HG02938 (cell line): ENCODE measurements around the gene FEV.

Source experiments
- ATAC-seq: cut with Tn5 transposase; IDR thresholded peaks from one replicate; pipeline ENCODE4 v1.9.1; 2021; ENCODE audit warnings: mild to moderate bottlenecking, moderate library complexity; ENCODE audit not compliant: unreplicated experiment

The FEV gene

GRCh38 chr2:218985021-218985324 is at the start of gene FEV:
Gene FEV, minus strand, starts transcription at chr2:218985184. Its CDS starts 109 bp downstream, at chr2:218985075.
- ATAC-seq: no peak

- ATAC-seq: no peak
Observed at GRCh38 chr2:219032051-219032745, 47.2 kb upstream of the FEV start.

DNA sequence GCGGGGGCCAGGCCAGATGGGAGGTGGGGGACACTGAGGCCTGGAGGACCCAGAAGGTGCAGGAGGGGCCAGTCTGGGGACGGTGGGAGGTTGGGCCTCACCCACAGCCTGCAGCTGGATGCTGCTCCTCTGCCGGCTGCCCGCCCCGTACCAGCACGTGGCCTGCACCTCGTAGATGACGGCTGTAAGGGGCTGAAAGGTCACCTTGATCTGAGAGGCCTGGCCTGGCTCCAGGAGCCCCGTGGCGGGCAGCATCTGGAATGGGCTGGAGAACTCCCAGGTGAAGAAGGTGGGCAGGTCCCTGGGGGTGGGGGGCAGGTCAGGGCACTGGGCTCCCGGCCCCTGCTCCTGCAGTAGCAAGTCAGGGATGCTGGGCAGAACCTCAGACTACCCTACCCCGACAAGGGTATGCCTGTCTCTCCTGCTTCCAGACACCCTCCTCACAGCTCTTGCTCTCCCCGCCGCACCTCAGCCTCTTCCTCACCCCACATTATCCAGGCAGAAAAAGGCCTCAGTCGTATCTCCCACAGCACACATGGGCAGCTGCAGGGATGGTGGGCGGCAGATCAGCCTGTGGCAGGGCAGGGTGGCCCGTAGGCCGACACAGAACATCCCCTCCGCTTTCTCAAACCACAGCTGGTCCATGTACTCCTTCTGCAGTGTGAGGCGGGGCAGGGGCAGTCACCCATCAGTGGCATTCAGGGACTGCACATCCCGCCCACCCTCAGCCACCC is 46.2 kb upstream of the FEV start:
- ATAC-seq: no peak

DNA sequence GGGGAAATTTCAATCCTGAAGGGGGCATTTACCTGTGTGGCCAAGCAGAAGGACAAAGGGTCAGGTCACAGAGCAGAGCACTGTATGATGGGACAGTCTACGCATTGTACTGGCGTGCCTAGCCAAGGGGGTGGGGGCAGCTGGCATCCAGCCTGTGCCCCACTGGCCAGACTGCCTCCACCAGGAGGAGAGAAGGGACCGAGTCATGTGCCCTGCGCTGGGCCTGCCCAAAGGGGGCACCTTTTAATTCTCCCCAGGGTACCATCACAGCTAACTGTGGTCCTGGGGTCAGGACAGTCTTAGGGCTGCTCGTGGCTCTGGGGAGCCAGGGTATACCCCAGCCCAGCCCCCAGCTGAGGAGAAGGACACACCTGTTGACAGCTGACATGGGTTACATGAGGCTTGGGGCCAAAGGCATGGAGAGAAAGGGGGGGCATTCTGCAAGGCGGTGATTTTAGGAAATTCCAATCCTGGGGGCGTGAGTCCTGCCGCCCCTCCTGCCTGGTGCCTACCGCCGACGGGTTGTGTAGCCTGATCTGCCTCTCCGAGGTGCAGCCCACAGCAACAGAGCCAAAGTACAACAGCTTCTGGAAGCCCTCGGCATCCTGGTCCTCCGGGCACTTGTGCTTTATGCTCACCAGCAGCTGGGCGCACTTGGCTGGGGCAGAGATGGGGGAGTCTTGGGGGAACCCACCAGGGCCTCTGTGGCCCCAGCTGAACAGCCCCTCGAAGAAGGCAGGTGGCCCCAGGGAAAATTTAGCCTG is 45.4 kb upstream of the FEV start:
- no peak for ATAC-seq

DNA sequence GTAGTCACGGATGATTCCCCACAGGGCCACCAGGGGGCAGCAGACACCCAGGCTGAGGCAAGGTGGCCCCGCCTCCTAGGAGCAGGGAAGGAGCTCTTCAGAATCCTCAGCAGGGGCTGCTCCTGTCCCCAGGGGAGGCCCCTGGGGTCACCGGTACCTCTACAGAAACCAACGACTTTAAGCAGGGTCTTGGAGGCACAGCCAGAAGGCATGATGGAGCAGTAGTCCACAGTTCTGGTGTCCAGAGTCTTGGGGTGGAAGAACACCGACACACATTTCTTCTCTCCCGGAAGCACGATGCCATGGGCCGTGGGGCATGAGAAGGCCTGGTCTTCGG is 44.8 kb upstream of the FEV start:
- ATAC-seq: peak; percentile 75

DNA sequence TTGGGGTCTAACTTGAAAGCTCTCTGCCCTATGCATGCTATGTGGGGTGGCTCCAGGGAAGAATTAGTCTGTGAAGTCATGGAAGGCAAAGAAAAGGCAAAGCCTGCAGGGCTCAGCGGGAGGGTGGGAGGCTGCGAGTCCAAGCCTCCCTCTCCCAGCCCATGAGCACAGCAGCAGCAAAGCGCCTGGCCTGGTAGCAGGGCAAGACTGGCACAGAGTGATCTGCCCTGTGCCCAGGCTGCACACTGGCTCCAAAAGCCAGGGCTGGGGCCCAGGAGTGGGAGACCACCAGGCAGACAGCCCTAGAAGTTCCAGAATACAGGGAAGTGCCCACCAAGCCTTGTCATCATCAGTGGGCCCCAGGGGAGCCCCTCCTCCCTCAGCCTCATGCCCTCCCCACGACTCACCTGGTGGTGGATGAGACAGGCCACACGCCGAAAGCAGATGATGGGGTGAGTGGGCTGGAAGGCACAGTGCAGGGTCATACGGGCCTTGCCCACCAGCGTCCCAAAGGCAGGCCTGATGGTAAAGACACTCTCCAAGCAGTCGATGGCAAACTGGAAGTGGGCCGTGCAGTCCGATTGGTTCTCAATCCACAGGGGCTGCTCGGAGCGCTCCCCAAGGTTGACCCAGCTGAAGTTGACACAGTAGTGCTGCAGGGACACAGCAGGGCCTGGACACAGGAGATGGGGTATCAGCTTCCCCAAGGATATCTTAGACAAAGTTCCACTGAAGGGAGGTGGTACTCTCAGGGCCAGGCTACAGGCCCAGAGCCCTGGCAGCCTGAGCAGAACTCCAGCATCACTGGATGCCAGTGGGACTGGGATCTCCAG is 44.2 kb upstream of the FEV start:
- no peak for ATAC-seq

GRCh38 chr2:219028141-219028540 is 43.2 kb upstream of the FEV start:
- no peak for ATAC-seq

- ATAC-seq: no peak
Observed at GRCh38 chr2:219027511-219028055, 42.6 kb upstream of the FEV start.

- no peak for ATAC-seq
Observed at GRCh38 chr2:219026946-219027345, 42.0 kb upstream of the FEV start.

DNA sequence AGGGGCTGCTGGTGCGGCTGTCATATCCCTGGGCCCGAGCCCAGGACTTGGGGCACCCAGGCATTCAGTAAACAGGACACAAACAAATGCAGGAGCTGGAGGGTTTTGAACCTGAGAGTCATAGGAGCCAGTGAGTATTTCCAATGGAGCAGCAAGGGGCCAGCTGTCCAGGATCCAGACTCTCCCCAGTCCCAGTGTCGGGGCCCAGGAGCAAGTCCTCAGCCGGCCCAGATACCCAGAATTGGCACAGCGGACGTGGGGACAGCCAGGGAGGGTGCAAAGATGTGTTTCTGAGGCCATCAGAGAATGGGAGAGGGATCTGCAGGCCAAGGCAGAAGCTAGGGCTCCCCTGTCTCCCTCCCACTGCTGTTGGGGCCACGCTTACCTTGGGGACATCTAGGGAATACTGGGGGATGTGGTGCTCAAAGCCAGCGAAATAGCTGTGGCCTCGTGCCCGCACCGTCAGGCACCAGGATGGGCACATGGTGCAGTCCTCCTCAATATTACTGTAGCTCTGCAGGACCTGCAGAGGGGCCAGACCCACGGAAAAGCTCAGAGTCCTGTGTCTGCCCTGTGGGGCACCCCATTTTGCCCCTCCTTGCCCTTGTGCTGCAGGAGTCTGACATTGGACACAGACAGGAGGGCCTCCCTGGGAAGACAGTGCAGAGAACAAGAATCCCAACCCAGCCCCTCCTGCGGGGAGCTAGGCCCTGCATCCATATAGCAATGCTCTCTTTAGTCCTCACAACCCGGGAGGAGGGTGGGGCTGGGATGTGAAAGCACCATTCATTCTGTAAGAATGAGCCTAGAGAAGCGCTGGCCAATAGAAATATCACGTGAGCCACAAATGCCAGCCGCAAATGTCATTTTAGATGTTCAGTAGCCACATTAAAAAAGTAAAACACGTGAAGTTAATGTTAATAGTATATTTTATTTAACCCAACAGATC is 40.9 kb upstream of the FEV start:
- no peak for ATAC-seq

DNA sequence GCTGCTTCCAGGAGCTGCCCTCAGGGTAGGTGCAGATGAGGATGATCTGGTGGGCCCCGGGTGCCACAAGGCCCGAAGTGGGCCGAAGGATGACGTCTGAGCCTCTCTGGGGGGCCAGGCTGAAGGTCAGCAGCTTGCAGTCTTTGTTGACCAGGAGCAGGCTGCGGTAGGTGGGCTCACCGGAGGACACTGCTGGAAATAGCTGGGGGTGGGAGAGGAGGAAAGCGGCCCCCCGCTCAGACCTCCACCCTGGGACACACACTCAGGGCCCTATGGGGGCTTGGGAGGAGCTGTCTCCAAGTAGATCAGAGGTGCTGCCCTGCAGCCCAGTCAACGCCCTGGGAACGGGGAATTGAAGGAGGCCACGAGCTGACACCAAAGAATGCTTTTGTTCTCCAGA is 39.1 kb upstream of the FEV start:
- ATAC-seq: no peak

DNA sequence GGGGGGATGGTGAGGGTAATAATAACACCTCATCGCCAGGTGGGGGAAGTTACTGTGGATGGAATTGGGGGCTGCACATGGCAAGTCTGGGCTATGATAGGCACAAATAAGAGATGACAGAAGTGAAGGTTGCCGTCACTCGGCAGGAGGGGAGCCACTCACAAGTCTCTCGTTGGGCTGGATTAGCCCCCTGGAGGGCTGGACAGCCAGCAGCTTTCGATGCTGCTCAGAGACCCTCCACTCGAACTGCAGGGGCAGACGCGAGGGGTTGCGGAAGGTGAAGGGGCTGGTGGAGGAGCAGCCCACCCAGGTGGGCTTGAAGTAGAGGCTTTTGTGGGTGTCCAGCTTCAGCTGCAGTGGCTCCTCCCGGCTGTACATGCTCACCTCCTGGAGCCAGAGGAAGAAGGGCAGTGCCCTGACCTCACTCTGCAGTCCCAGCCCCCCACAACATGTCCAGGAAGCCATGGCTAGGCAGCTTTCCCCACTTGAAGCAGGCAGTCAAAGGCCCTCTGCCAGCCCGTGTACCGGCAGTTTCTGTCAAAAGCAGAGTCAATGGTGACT is 38.1 kb upstream of the FEV start:
- ATAC-seq: no peak

- no peak for ATAC-seq
Observed at GRCh38 chr2:219022616-219023015, 37.6 kb upstream of the FEV start.

- no peak for ATAC-seq
Observed at GRCh38 chr2:219022041-219022440, 37.1 kb upstream of the FEV start.

GRCh38 chr2:219021591-219021990 is 36.6 kb upstream of the FEV start:
- ATAC-seq: no peak

- ATAC-seq: no peak
Observed at GRCh38 chr2:219020604-219021365, 35.8 kb upstream of the FEV start.

GRCh38 chr2:219019436-219019835 is 34.5 kb upstream of the FEV start:
- no peak for ATAC-seq

DNA sequence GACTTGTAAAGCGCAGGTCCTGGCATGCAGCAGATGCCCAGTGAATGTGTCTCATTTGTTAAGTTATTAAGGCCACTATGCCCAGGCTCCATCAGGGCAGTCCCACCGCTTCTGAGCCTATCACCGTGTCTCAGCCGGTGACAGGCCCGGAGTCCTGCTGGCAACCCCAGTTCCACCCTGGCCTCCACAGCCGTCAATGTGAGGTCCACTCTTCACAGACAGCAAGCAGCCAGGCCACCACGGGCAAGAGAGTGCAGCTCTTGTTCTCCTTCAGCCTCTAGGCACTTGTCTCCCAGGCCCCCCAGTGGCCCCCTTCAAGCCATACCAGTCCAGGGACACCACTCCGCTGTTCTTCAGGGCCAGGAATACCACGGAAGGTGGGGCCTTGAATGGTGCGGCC is 33.7 kb upstream of the FEV start:
- ATAC-seq: no peak

DNA sequence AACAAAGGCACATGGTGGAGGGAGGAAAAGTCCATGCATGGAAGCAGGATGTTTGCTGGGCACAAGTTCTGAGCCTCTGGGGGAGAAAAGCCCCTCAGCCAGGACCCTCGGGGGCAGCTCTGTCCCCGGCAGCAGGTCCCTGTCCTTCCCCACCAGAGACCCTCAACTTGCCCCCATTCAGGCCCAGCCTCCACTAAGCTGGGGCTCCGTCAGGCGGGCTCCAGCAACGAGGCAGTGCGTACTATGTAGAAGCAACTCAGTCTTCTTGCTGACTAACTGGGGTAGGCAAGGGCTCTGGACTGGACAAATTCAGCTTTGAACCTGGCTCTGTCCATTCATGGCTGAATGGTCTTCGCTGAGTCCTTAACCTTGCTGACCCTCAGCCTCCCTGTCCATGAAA is 33.3 kb upstream of the FEV start:
- ATAC-seq: no peak
